Stimulated activated CD8-positive, alpha-beta memory T cell treated with anti-CD3 and anti-CD28 coated beads, Interleukin-7, amount 100 ng/mL, for 4 hours (primary cell): ENCODE results near the gene PRDM15.

ENCODE experiments used
- DNase-seq, 2 donors: peaks; one replicate each; pipeline ENCODE4 v3.0.0-alpha.2; 2020; ENCODE audit warnings: low read depth in 2 of 2

The PRDM15 gene, protein sequence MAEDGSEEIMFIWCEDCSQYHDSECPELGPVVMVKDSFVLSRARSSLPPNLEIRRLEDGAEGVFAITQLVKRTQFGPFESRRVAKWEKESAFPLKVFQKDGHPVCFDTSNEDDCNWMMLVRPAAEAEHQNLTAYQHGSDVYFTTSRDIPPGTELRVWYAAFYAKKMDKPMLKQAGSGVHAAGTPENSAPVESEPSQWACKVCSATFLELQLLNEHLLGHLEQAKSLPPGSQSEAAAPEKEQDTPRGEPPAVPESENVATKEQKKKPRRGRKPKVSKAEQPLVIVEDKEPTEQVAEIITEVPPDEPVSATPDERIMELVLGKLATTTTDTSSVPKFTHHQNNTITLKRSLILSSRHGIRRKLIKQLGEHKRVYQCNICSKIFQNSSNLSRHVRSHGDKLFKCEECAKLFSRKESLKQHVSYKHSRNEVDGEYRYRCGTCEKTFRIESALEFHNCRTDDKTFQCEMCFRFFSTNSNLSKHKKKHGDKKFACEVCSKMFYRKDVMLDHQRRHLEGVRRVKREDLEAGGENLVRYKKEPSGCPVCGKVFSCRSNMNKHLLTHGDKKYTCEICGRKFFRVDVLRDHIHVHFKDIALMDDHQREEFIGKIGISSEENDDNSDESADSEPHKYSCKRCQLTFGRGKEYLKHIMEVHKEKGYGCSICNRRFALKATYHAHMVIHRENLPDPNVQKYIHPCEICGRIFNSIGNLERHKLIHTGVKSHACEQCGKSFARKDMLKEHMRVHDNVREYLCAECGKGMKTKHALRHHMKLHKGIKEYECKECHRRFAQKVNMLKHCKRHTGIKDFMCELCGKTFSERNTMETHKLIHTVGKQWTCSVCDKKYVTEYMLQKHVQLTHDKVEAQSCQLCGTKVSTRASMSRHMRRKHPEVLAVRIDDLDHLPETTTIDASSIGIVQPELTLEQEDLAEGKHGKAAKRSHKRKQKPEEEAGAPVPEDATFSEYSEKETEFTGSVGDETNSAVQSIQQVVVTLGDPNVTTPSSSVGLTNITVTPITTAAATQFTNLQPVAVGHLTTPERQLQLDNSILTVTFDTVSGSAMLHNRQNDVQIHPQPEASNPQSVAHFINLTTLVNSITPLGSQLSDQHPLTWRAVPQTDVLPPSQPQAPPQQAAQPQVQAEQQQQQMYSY

DNA sequence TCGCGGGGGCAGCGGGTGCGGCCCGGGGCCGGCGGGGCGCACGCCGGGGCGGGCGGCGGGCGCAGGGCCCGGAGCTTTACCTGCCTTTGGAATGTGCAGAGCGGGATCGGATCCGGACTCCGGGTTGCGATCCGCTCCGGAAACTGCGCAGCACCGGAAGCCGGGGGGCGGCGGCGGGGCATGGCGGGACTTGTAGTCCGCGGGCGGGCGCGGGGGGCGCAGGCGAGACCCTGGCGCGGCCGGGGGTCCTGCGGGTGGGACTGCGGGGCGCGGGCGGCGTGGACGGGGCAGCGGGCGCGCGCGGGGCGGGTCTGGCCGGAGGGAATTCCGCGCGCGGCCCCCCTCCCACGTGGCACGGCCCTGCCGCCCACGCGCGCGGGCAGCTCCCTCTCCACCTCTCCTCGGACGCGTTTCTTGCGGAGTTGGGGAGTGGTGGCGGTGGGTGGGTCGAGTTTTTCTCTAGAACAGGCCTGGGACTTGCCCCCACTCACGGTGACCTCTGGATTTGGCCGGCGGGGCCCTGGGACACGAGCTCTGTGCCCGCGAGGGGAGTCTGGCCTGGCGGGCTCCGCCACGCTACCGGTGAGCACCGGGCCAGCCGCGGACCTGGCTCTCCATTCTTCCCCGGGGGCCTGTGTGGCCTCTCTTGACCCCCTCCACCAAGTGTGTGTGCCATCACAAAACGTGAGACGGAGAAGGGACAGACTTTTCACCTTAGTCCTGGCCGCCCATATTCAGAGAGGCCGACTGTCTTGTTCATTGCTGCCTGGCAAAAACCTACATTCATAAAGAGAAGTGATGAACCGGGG lies at the start of gene PRDM15:
PRDM15 (minus strand) TSS at position 155 of the 809 bp plus-strand sequence. CDS start 18,981 bp downstream, outside the sequence.
- peak; percentile 70 to 81 for DNase-seq

DNA sequence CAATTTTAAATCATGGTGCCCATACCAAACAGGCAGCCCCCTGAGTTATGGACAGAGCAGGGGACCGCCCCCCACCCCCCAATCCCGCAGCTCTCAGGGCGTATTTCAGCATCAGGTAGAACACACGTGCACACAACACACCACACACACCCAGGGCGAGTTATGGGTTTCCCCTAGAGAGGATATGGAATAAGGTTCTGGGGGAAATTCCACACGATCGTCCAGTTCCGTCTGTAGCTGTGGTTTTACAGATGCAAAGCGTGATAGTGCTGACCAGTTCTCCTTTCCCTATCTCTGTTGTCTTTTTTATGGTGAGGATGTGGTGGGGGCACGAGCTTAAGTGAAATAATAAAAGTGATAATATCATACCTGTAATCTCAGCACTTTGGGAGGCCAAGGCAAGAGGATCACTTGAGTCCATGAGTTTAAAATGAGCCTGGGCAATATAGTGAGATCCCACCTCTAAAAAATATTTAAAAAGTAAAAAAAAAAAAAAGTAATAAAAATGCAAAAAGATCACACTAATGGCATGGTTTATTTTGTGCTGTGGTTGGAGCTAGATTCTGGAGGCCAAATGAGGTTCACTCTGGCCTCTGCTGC lies 49.6 kb upstream of the PRDM15 start:
- DNase-seq, result no peak

DNA sequence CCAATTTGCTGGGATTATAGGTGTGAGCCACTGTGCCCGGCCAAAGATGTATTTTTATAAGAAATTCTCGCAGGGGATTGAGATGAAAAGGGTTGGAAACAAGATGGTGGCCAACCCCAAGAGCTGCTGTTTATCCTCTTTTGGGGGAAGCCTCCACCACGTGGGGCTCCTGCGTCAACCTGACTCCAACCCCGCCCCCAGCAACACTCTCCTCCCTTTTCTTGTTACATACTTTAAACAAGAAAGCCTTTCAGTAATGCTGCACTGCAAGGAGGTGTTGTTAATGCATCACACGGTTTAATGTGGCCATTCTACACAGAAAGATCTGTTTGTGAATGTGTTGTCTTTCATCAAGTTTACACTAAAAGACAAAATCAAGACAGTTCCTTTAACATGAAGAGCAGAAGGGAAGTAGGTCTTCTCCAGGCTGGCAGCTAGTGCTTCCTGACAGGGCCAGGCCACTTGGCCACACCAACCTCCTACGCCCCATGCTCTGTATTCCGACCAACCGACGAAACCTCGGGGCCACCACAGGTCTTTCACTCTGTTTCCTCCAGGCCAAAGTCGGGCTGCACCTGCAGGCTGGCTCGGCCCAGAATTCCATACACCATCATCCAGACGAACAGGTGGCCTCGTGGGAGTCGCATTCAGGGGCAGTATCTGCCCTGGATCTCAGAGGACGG lies 48.7 kb upstream of the PRDM15 start:
- DNase-seq, result no peak

DNA sequence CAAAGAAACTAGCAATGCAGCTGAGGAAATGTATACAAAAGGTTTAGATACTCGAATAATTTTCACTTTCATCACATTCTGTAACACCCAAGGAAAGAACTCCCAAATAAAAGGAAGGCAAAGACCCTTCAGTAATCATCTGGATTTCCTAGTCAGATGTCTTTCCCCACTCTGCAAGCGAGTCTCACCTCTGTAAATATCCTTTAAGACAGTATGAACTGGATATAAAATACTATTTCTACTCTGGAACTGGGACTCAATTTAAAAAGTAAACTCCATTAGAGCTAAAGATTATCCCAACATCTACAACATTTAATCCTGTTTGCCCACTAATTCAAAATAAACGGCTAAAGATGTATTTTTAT lies 47.6 kb upstream of the PRDM15 start:
- DNase-seq, result no peak

DNA sequence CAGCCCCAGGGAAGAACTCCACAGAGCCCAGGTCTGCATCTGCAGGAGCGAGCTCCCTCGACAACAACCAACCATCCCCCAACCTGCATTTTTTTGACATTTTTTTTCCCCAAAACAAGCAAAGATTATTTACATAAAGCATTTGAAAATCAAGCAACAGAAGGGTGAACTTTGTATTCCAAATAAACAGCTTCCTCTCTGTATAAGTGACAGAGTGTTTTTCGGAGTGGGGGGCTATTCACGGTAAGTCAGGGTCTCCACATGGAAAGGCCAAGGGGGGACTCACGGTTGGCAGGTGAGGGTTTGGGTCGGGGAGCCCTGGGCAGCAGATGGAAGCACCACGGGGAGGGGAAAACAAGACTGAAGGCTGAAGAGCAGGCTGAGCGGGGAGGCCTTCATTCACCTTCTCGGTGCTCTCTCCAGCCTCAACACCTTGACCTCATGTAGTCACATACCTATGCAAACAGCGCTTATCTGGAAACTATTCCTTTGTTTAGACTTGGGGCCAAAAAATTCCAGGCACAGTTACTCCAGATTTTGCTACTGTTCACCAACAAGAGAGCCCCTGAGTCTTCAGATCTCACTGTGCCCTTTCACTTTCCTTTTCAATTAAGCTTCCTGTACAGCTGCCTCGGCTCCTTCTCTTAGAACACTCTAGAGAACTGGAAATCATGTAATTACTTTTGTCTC lies 47.1 kb upstream of the PRDM15 start:
- peak in 1 of 2 donors; percentile 10 for DNase-seq

DNA sequence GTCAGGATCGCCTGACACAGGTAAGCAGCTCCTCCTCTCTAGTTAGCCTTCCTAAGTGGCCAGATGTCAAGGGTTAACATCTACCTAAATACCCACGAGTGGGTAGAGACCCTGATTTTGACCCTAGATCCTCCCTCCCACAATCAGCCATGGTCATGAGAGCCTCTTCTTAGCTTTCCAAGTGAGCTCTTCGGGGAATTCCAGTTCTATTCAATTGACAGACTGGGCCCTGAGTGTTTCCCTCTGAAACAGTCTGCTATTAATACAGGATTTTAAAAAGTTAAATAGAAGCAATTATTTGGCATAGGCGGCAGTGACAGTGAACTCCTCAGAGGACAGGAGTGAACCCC lies 46.6 kb upstream of the PRDM15 start:
- no peak for DNase-seq

DNA sequence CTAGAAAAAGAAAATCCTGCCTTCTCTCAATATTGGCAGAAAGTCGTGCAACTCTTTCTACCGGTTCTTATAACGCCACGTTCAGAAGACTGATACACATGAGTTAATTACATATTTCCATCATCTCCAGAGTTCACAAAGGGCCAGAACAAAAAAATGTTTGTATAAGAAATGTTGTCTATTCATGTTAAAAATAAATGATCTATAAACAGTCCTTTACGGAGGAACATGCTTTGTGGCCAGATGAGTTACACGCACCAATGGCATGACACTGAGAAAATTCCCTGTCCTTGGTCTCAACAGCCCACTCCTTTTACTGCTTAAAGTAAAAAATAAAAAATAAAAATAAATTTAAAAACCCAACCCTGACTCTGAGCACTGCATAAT lies 45.2 kb upstream of the PRDM15 start:
- no peak for DNase-seq

DNA sequence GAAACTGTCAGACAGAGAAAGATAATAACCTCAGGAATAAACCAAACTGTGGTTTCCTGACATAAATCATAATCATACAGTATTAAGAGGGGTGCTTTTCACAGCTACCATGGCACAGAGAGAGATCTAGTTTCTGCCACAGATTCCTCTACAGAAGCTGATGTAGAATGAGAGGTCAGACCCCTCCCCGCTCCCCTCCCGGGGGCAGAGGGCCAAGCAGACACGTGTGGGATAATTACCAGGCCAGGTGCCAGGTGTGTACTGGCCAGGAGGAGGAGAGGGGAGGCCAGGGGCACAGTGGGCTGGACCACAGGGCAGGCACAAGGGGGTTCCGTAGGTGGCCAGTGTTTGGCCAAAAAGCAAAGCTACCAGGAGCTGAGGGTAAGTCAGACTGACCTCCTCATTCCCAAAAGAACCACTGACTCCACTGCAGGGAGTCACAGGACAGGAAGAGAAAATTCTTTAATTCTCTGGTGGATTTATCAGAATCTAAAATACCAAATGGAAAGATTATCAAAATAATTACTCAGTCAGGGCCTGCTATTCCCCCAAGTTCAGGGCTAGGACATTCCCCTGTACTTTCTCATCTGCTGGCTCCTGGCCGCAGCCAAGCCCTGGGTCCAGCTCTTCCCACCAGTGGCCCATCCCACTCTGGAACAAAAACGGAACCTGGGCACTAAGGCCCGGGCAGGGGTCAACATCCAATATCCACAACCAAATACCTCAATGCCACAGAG lies 44.7 kb upstream of the PRDM15 start:
- no peak for DNase-seq

DNA sequence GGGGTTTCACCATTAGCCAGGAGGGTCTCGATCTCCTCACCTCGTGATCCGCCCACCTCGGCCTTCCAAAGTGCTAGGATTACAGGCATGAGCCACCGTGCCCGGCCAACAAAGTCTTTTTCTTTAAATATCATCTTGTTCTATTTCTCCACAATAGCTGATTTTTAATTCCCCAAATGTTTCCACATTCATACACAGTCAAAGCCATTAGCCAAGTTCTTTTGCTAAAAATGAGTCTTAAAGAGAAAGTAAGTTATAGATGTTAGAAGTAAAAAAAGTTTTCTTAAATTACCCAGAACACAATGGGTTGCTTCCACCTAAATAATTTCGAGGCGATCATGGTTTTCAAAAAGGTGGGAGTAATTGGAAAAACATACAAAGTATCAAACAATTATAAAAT lies 44.0 kb upstream of the PRDM15 start:
- no peak for DNase-seq

DNA sequence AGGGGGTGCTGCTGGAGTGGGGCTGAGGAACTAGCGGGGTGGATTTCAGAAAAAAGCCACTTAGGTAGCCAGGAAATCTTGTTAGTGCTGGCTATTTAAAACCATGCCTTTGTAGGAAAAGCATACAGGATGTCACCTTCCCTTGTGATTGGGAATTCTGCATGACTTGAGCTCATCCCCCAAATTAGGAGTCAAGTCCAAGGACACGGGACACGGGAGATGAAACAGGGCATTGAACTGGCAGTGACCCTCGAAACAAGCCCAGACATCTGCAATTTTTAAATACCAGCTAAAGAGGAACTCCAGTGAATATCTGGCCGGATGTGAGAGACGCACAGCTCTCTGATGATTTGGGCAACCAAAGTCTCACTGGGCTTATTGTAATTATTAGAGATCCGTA lies 41.9 kb upstream of the PRDM15 start:
- no peak for DNase-seq

DNA sequence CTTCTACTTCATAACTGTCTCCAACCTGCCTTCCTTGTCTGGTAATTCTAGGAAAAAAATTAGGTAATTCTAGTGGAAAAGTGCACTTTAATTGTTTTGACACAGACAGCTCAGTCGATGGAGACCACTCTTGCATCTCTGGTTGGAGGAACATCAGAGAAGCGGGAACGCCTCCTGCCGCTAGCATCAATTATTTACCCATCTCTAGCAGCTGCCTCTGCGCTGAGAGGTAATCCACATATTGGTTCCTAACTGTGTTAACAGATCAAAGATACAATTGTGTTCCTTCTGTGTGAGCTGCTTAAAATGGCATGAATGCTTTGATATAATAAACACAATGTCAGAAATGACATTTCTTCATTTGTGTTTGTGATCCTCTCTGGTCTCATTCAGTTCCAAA lies 41.3 kb upstream of the PRDM15 start:
- no peak for DNase-seq

DNA sequence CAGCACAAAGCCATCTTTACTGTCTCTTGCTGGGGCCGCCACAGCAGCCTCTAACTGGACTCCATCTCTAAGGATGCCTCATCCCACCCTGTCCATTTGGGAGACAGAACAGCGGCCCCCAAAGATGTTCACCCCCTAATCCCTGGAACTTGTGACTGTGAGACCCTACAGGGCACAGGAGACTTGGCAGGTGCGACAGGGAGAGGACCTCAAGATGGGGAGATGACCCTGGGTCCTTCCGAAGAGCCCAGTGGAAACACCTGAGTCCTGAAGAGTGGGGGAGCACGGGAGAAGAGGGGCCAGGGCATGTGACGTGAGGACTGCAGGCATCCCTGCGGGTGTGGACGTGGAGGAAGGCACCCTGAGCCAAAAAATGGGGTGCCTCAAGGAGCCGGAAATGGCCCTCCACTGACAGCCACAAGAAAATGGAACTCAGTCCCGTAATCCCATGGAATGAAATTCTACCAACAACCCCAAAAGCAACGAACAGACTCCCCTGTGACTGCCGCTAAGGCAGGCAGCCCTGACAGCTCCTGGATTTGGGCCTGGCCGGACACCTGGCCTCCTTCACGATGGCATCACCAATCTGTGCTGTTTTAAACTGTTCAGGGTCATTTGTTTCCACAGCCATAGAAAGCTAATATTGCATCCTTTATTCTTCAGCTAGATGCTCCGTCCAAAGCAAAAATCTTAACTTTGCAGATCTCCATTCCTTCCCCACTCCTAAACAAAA lies 40.7 kb upstream of the PRDM15 start:
- no peak for DNase-seq

DNA sequence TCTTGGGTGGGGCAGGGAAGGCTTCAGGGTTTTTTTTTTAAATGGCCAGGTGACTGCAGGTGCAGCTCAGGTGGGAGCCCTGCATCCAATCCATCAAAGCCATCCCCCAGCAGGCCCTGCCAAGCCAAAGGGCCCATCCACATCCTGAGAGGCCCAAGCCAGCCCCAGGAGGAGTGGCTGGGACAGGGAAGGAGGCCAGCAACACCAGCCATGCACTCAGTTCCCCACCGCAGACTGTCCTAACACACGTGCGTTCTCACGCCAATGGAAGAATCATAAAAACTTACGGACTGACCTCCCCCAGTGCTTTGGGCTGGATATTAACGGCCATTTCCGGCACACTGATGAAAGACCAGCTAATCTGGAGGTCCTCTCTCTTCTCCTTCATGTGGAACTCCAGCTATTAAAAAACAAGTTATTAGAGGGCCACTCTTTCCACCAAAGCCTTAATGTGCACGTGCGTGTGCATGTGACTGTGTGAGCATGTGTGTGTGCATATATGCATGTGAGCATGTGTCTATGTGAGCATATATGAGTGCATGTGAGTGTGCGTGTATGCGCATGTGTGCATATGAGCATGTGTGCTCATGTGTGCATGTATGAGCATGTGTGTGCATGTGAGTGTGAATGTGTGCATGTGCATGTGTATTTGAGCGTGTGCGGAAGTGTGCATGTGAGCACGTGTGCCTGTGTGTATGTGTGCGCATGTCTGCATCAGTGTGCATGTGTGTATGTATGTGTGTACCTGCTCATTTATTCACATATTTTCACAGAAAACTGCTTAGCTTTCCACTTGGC lies 39.6 kb upstream of the PRDM15 start:
- DNase-seq, result no peak

DNA sequence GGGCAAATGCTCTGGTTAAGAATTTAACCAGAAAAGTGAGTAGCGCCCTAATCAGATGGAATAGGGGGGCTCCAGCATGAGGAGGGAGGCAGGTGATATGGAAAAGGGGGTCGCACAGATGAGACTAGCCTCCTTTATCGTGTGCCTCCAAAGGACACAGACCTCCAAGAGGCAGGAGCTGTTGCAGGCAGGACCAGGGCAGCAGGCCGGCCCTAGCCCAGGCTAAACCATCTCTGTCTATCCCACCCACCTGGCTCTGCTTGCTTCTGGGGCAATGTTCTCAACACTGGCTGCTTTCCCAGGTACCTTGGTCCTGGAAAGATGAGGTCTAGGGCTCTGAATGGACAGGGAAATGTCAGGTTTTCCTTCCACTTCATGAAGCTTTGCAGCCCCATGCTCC lies 38.4 kb upstream of the PRDM15 start:
- DNase-seq, result no peak

DNA sequence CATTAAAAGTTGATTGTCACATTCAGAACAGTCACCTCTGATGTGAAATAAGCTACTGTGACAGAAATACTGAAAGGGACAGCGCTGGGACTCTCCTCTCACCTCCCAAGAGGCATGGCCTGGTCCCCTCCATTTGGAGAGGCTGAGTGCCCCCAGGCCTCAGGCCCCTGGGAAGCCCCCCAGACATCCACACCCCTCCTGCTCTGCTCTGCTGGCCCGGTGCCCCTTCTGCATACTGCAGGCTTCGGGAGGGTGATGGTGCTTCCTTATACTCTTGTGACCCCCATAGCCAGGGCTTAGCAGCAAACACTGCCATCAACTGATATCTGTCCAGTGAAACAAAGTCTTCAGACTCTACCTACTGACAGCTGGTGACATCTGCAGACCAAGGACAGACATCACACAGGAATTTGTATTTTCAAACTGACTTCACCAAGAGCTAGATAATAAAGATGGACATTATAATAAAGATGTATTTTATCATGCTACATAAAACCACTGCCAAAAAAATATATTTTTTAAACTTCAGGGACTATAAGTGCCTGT lies 37.8 kb upstream of the PRDM15 start:
- no peak for DNase-seq

DNA sequence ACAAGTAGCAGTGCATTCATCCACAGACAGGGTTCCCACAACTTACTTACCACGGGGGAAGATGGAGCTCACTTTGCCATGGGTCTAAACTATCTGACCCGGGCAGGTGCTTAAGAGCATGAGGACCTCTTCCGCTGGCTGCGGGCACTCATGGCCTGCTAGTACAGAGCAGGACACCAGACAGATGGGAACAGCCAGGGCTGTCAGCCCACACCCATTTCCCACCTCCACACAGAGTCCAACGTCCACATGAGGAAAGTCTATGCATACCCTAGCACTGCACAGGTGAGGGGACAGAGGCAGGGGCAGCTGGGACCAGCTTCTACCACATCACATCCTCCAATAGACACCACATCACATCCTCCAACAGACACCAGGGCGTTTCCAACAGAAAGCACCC lies 35.8 kb upstream of the PRDM15 start:
- no peak for DNase-seq

DNA sequence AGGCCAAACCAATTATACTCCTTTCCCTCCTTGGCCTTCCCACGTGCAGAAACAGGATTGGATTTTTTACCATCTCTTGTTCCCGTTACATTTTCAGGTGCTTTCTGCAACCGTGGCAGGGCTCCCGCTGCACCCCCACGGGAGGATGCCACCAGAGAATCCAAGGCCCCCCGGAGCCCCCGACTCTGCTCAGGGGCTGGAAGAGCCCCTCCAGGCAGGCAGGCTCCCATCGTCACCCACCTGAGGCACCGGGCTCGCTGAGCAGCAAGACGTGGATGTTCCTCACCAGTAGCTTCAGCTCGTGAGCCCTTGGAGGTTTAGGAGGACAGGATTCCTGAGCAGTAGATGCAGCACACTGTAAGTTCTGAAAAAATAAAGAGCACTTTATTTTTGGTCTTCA lies 35.2 kb upstream of the PRDM15 start:
- DNase-seq, result no peak

DNA sequence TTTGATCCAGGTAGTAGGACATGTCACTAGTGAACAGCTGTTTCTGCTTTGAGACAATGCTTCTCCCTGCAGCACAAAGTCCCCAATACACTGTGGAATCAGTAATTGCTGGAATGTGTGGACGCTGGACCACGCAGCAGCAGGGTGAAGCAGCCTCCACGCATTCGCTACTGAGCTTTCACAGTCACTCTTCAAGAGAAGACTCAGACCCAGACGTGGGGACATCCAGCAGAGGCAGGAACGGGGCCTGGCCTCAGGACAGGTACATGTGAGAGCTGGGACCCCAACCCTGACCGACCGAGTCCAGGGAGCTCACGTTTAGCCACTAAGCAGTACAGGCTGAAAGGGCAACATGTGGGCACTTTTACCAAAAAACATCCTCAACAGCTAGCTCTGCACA lies 34.1 kb upstream of the PRDM15 start:
- DNase-seq, result no peak
